Measurements from ENCODE around the gene GINS1.

DNA sequence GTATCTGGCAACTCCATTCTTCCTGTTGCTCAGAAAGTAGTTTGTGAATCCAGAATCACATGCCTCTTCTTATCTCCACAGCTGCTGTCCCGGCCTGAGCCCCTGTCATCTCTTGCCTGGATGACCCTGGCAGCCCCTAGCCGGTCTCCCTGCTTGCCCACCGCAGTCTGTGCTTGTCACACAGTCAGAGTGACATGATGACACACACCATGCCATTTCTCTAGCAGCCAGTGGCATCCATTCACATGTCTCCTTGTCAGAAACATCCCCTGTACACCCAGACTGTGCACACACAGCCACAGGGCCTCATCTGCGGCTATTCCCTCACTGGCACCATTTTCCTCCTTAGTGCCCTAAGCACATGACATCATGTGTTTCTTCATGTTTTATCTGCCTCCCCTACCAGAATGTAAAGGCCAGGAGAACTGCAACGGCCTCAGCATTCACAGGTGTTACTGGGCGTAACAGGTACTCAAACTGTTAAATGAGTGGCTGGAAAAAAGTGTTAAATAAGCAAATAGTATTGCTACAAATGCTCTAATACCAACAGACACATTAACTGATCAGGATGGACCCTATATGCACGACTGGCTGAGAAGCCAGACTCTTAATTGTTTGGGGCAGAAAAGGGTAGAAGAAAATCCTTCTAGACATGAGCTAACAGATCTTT lies 26.4 kb upstream of the GINS1 start:
- TF ChIP-seq, protein P1, sequence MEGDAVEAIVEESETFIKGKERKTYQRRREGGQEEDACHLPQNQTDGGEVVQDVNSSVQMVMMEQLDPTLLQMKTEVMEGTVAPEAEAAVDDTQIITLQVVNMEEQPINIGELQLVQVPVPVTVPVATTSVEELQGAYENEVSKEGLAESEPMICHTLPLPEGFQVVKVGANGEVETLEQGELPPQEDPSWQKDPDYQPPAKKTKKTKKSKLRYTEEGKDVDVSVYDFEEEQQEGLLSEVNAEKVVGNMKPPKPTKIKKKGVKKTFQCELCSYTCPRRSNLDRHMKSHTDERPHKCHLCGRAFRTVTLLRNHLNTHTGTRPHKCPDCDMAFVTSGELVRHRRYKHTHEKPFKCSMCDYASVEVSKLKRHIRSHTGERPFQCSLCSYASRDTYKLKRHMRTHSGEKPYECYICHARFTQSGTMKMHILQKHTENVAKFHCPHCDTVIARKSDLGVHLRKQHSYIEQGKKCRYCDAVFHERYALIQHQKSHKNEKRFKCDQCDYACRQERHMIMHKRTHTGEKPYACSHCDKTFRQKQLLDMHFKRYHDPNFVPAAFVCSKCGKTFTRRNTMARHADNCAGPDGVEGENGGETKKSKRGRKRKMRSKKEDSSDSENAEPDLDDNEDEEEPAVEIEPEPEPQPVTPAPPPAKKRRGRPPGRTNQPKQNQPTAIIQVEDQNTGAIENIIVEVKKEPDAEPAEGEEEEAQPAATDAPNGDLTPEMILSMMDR (IDR thresholded peaks at IDR 0.05): no peak
- TF ChIP-seq POLR2AphosphoS5 (IDR thresholded peaks at IDR 0.05) (no peak), POLR2A (IDR thresholded peaks at IDR 0.05) (no peak)
